Keratinocyte (primary cell): ENCODE measurements around the gene THBS2. TPM values are rescaled to one million over a fixed set of nuclear protein-coding genes. Genes with fewer than 3 reads are reported as not detected.

Experiments
- DNase-seq: peaks from one replicate; pipeline ENCODE4 v3.0.0-alpha.2; 2011; ENCODE audit warnings: low read depth, missing footprints, low spot score
- FAIRE-seq: peaks from 2 replicates; lab custom pipeline; 2011; peaks lifted over from hg19 to GRCh38; lab: Jason Lieb, UNC
- H2AFZ ChIP-seq: 2 replicates; pipeline ENCODE4 v1.6.0; 2012; ENCODE audit warnings: low read length, control low read depth, inconsistent platforms; ENCODE audit not compliant: control insufficient read depth
- H3K27ac ChIP-seq: 2 replicates; pipeline ENCODE4 v1.5.1; 2011; ENCODE audit warnings: low read length; ENCODE audit not compliant: control insufficient read depth, insufficient read depth
- H3K27me3 ChIP-seq: 3 replicates; pipeline ENCODE4 v1.6.0; 2011; ENCODE audit warnings: low read length; ENCODE audit not compliant: control insufficient read depth, insufficient read depth; ENCODE audit errors: extremely low read depth
- H3K36me3 ChIP-seq, 2 experiments: 2 replicates in 1 of 2; 3 replicates in 1 of 2; pipeline ENCODE4 v1.5.1; 2011; ENCODE audit warnings: low read length in 2 of 2, mild to moderate bottlenecking in 1 of 2; ENCODE audit not compliant: control insufficient read depth in 2 of 2, insufficient read depth in 2 of 2; ENCODE audit errors: extremely low read depth in 1 of 2
- H3K4me1 ChIP-seq: 3 replicates; pipeline ENCODE4 v1.5.1; 2011; ENCODE audit warnings: low read length; ENCODE audit not compliant: control insufficient read depth, insufficient read depth; ENCODE audit errors: extremely low read depth
- H3K4me2 ChIP-seq: 3 replicates; pipeline ENCODE4 v1.6.0; 2011; ENCODE audit warnings: low read depth, low read length; ENCODE audit not compliant: control insufficient read depth, insufficient read depth; ENCODE audit errors: extremely low read depth
- H3K4me3 ChIP-seq, 3 experiments: fragments of 200-600 bp in 1 of 3; sonication (generic) in 1 of 3; 2 replicates in 2 of 3; 3 replicates in 1 of 3; pipeline ENCODE4 v1.5.1; 2011 to 2016; ENCODE audit warnings: low read length in 3 of 3, mild to moderate bottlenecking in 3 of 3, control low read depth in 2 of 3, inconsistent platforms in 1 of 3, low read depth in 1 of 3, mixed read lengths in 1 of 3, mixed run types in 1 of 3, moderate library complexity in 1 of 3; ENCODE audit not compliant: control insufficient read depth in 2 of 3, insufficient read depth in 2 of 3; ENCODE audit errors: extremely low read depth in 1 of 3
- H3K79me2 ChIP-seq: 2 replicates; pipeline ENCODE4 v1.6.0; 2012; ENCODE audit warnings: low read length; ENCODE audit not compliant: control insufficient read depth, insufficient read depth
- H3K9ac ChIP-seq: 3 replicates; pipeline ENCODE4 v1.6.0; 2011; ENCODE audit warnings: low read length; ENCODE audit not compliant: control insufficient read depth, insufficient read depth; ENCODE audit errors: extremely low read depth
- H3K9me1 ChIP-seq: 3 replicates; pipeline ENCODE4 v1.6.0; 2011; ENCODE audit warnings: low read length; ENCODE audit not compliant: control insufficient read depth, insufficient read depth; ENCODE audit errors: extremely low read depth
- H3K9me3 ChIP-seq: 2 replicates; pipeline ENCODE4 v1.5.1; 2012; ENCODE audit warnings: low read depth, low read length; ENCODE audit not compliant: control insufficient read depth
- H4K20me1 ChIP-seq: 3 replicates; pipeline ENCODE4 v1.6.0; 2011; ENCODE audit warnings: low read length; ENCODE audit not compliant: control insufficient read depth, insufficient read depth; ENCODE audit errors: extremely low read depth
- CTCF ChIP-seq, 3 experiments: IDR thresholded peaks in 1 of 3; conservative IDR thresholded peaks in 1 of 3; optimal IDR thresholded peaks in 1 of 3; 2 replicates in 2 of 3; 3 replicates in 1 of 3; pipeline versions ENCODE3 to v1.5.1; 2011; ENCODE audit warnings: low read length in 3 of 3, mild to moderate bottlenecking in 3 of 3, moderate library complexity in 2 of 3, control low read depth in 1 of 3, inconsistent platforms in 1 of 3; ENCODE audit not compliant: insufficient read depth in 2 of 3; ENCODE audit errors: extremely low read depth in 1 of 3
- EZH2 ChIP-seq: IDR thresholded peaks from one replicate; pipeline ENCODE4 v1.6.1; 2012; ENCODE audit warnings: inconsistent platforms, mild to moderate bottlenecking, low read length, moderate library complexity
- dilution Hi-C: fragments of 300-500 bp; cut with MboI; formaldehyde crosslinking; loops from one replicate; pipeline ENCODE4 v1.7.0; 2020; ENCODE audit warnings: low sequenced_read_pairs; ENCODE audit not compliant: extremely low pct_ligation_motif_present
- polyA plus RNA-seq, 5 experiments: library from polyadenylated mRNA; depleted of rRNA in 3 of 5; stranded (reverse) in 3 of 5; stranded (forward) in 1 of 5; unstranded in 1 of 5; fragments of >200 nt; gene quantifications; 1 replicate in 1 of 5; 2 replicates in 3 of 5; 3 replicates in 1 of 5; pipeline versions ENCODE4 v1.2.1 to v1.2.3, GENCODE V29; 2011 to 2012; ENCODE audit warnings: missing spikeins in 2 of 5, low read depth in 1 of 5, low replicate concordance in 1 of 5

Gene THBS2
- polyA plus RNA-seq, 1 donor (not counting 4 experiments of a cell fraction or from before 2014, with no cell fraction given), result 533 TPM

- H3K4me1 ChIP-seq, result peaks cover 24% of the 10 kb centered on the region
- no peak for FAIRE-seq
Observed at GRCh38 chr6:169168706-169169105, 84.9 kb downstream of the THBS2 start.

GRCh38 chr6:169168302-169168630 lies 85.4 kb downstream of the THBS2 start:
- no peak for TF ChIP-seq EZH2
- TF ChIP-seq CTCF (optimal IDR thresholded peaks at IDR 0.05 in 1 of 3, IDR thresholded peaks at IDR 0.05 in 1 of 3, conservative IDR thresholded peaks at IDR 0.05 in 1 of 3; ENCODE audit: extremely low read depth in 1 of 3, insufficient read depth in 2 of 3, low read length in 3 of 3), result no peak

More at GRCh38 chr6:169168706-169169105, 84.9 kb downstream of the THBS2 start:
- Histone ChIP-seq H3K9ac (no peak overlapping the region), H3K27ac (no peak overlapping the region), H3K9me1 (no peaks in the 10 kb centered on the region), H3K9me3 (no peaks in the 10 kb centered on the region), H2AFZ (no peak overlapping the region), H3K36me3 (no peaks in the 10 kb centered on the region), H3K79me2 (no peaks in the 10 kb centered on the region), H4K20me1 (no peaks in the 10 kb centered on the region), H3K4me2 (no peak overlapping the region), H3K27me3 (no peaks in the 10 kb centered on the region), H3K4me3 (no peak overlapping the region)
- DNase-seq, result no peak
- TF ChIP-seq EZH2, result no peak
- no peak for TF ChIP-seq CTCF (optimal IDR thresholded peaks at IDR 0.05 in 1 of 3, IDR thresholded peaks at IDR 0.05 in 1 of 3, conservative IDR thresholded peaks at IDR 0.05 in 1 of 3; ENCODE audit: extremely low read depth in 1 of 3, insufficient read depth in 2 of 3, low read length in 3 of 3)
- dilution Hi-C loops, result no loop called here

More at GRCh38 chr6:169168302-169168630, 85.4 kb downstream of the THBS2 start:
- DNase-seq, result no peak
- Histone ChIP-seq H2AFZ (no peak overlapping the region), H3K9ac (no peak overlapping the region), H3K36me3 (no peaks in the 10 kb centered on the region), H3K9me3 (no peaks in the 10 kb centered on the region), H3K4me2 (no peak overlapping the region), H3K79me2 (no peaks in the 10 kb centered on the region), H3K4me3 (no peak overlapping the region), H3K27me3 (no peaks in the 10 kb centered on the region), H4K20me1 (no peaks in the 10 kb centered on the region), H3K9me1 (no peaks in the 10 kb centered on the region), H3K4me1 (peaks cover 21% of the 10 kb centered on the region), H3K27ac (no peak overlapping the region)
- dilution Hi-C loops, result no loop called here
- no peak for FAIRE-seq
